H1 (cell line): ENCODE results near the gene ATP8B3. TPM values are rescaled to one million over a fixed set of nuclear protein-coding genes. Genes with fewer than 3 reads are reported as not detected.

Experiments
- CTCF ChIP-seq, 3 experiments: IDR thresholded peaks; 1 replicate in 2 of 3; 2 replicates in 1 of 3; pipeline versions ENCODE4 v1.5.1 to v1.6.1; 2011; ENCODE audit warnings: low read length in 3 of 3, mild to moderate bottlenecking in 3 of 3, inconsistent platforms in 2 of 3, low read depth in 1 of 3, moderate library complexity in 1 of 3; ENCODE audit not compliant: insufficient read depth in 1 of 3; ENCODE audit errors: control extremely low read depth in 1 of 3
- HDAC2 ChIP-seq, 2 experiments: fragments of 300-600 bp in 1 of 2; sonication (generic) in 1 of 2; IDR thresholded peaks; 2 replicates each; pipeline ENCODE4 v1.6.1; 2011 to 2012; ENCODE audit warnings: low read depth in 2 of 2, low read length in 2 of 2, mild to moderate bottlenecking in 2 of 2, moderate library complexity in 2 of 2, borderline replicate concordance in 1 of 2, inconsistent platforms in 1 of 2
- KDM1A ChIP-seq: fragments of 200-600, 300-600 bp; sonication (generic); IDR thresholded peaks from 2 replicates; pipeline ENCODE4 v1.7.1; 2016; ENCODE audit warnings: mild to moderate bottlenecking, low read length, borderline replicate concordance
- MAFK ChIP-seq: IDR thresholded peaks from 2 replicates; pipeline ENCODE4 v1.6.1; 2012; ENCODE audit warnings: low read depth, mild to moderate bottlenecking, improper control_type of control experiment, low read length
- MAX ChIP-seq: IDR thresholded peaks from 2 replicates; pipeline ENCODE4 v1.6.1; 2012; ENCODE audit warnings: inconsistent platforms
- POLR2AphosphoS5 ChIP-seq: IDR thresholded peaks from 2 replicates; pipeline ENCODE4 v1.6.1; 2011; ENCODE audit warnings: low read depth, low read length
- polyA plus RNA-seq, 7 experiments: library from polyadenylated mRNA; depleted of rRNA in 3 of 7; stranded (reverse) in 5 of 7; unstranded in 2 of 7; fragments of >200 nt in 5 of 7; fragments of 200-250 nt in 2 of 7; gene quantifications; 1 replicate in 5 of 7; 2 replicates in 1 of 7; 4 replicates in 1 of 7; pipeline versions ENCODE4 v1.2.1 to v1.2.3, GENCODE V29; 2011 to 2013; ENCODE audit warnings: missing spikeins in 2 of 7, mixed read lengths in 2 of 7
- total RNA-seq: library from RNA; stranded (reverse); fragmentation: NEBNext Ultra II Directional; extraction: Animal tissue kit (Norgen Biotek cat#: 25700); gene quantifications from 2 replicates; pipeline ENCODE4 v1.2.1, GENCODE V29; 2021

Gene ATP8B3
- total and polyA plus RNA-seq, 2 of the 8 experiments (the other 6 are each of a cell fraction or from before 2014, with no cell fraction given): 4.1 to 9.3 TPM

GRCh38 chr19:1811942-1812425 is at the start of gene ATP8B3 (continued):
- TF ChIP-seq CTCF (IDR thresholded peaks at IDR 0.05; ENCODE audit: control extremely low read depth in 1 of 3, insufficient read depth in 1 of 3, low read depth in 1 of 3, low read length in 3 of 3) (peak; percentile 8 to 17 (median 14); a peak in 2 of 4 replicates), POLR2AphosphoS5 (no peak), KDM1A (peak; percentile 91), MAFK (no peak), HDAC2 (IDR thresholded peaks at IDR 0.05; ENCODE audit: borderline replicate concordance in 1 of 2, low read depth in 2 of 2, low read length in 2 of 2) (no peak), MAX (0 out of 2 replicates have a peak, but pooled peaks have one; percentile 7)
